Smooth muscle cell (in vitro differentiated cells): Measurements from ENCODE around the gene HOXB9. TPM values are rescaled to one million over a fixed set of nuclear protein-coding genes. Genes with fewer than 3 reads are reported as not detected.
A peak's percentile ranks its signal among the peaks of the same experiment; 100 is the strongest.

Experiments used
- DNase-seq: peaks from one replicate; lab custom pipeline; 2025; ENCODE audit not compliant: unreplicated experiment; lab: John Stamatoyannopoulos, UW
- H2AFZ ChIP-seq: fragments of 200-600 bp; sonication (generic); 2 replicates; pipeline ENCODE4 v1.6.0; 2016; ENCODE audit warnings: antibody characterized with exemption, low read depth, mild to moderate bottlenecking
- H3F3A ChIP-seq: fragments of 200-600 bp; sonication (generic); 2 replicates; pipeline ENCODE4 v1.6.0; 2017; ENCODE audit warnings: antibody characterized with exemption, low read depth
- H3K27ac ChIP-seq: fragments of 200-600 bp; sonication (generic); 2 replicates; pipeline ENCODE4 v1.5.1; 2016; ENCODE audit warnings: low read depth, mild to moderate bottlenecking
- H3K27me3 ChIP-seq: fragments of 200-600 bp; sonication (generic); 2 replicates; pipeline ENCODE4 v1.6.1; 2016; ENCODE audit warnings: low read depth, mild to moderate bottlenecking
- H3K36me3 ChIP-seq: fragments of 200-600 bp; sonication (generic); 2 replicates; pipeline ENCODE4 v1.5.1; 2016; ENCODE audit warnings: low read depth
- H3K4me1 ChIP-seq: fragments of 200-600 bp; sonication (generic); 2 replicates; pipeline ENCODE4 v1.5.1; 2016; ENCODE audit warnings: low read depth
- H3K4me2 ChIP-seq: fragments of 200-600 bp; sonication (generic); 2 replicates; pipeline ENCODE4 v1.6.0; 2016; ENCODE audit warnings: mild to moderate bottlenecking
- H3K4me3 ChIP-seq: fragments of 200-600 bp; sonication (generic); 2 replicates; pipeline ENCODE4 v1.5.1; 2016; ENCODE audit warnings: mild to moderate bottlenecking
- H3K79me2 ChIP-seq: fragments of 200-600 bp; sonication (generic); 2 replicates; pipeline ENCODE4 v1.6.0; 2016; ENCODE audit warnings: low read depth, mild to moderate bottlenecking
- H3K9ac ChIP-seq: fragments of 200-600 bp; sonication (generic); 2 replicates; pipeline ENCODE4 v1.6.0; 2016; ENCODE audit warnings: low read depth
- H3K9me3 ChIP-seq: fragments of 200-600 bp; sonication (generic); replicated peaks from 2 replicates; pipeline ENCODE4 v1.5.1; 2016; ENCODE audit warnings: low read depth
- H4K20me1 ChIP-seq: fragments of 200-600 bp; sonication (generic); 2 replicates; pipeline ENCODE4 v1.6.0; 2016; ENCODE audit warnings: low read depth
- WGBS: methylation state at CpG from one replicate; pipeline ENCODE4 v1.1.7; 2016; ENCODE audit warnings: low lambda C conversion rate; 5-methylcytosine and 5-hydroxymethylcytosine counted together
- polyA plus RNA-seq: library from polyadenylated mRNA; unstranded; fragments of >200 nt; fragmentation: Nextera tagmentation; extraction: Ambion mirVana; gene quantifications from 2 replicates; pipeline ENCODE4 v1.2.1, GENCODE V29; 2016
- total RNA-seq: library from RNA; depleted of rRNA; stranded (reverse); fragments of >200 nt; gene quantifications from 2 replicates; pipeline ENCODE4 v1.2.3, GENCODE V29; 2014
- TF ChIP-seq, protein P1 (sequence below): fragments of 200-600 bp; sonication (generic); IDR thresholded peaks from 2 replicates; pipeline ENCODE4 v1.5.1; 2017; ENCODE audit warnings: borderline replicate concordance, mild to moderate bottlenecking, antibody characterized with exemption; ENCODE audit not compliant: insufficient read depth, poor library complexity, severe bottlenecking

Gene HOXB9
- total and polyA plus RNA-seq, 2 experiments from 2014 or later = 13.8 to 24.3 TPM

DNA sequence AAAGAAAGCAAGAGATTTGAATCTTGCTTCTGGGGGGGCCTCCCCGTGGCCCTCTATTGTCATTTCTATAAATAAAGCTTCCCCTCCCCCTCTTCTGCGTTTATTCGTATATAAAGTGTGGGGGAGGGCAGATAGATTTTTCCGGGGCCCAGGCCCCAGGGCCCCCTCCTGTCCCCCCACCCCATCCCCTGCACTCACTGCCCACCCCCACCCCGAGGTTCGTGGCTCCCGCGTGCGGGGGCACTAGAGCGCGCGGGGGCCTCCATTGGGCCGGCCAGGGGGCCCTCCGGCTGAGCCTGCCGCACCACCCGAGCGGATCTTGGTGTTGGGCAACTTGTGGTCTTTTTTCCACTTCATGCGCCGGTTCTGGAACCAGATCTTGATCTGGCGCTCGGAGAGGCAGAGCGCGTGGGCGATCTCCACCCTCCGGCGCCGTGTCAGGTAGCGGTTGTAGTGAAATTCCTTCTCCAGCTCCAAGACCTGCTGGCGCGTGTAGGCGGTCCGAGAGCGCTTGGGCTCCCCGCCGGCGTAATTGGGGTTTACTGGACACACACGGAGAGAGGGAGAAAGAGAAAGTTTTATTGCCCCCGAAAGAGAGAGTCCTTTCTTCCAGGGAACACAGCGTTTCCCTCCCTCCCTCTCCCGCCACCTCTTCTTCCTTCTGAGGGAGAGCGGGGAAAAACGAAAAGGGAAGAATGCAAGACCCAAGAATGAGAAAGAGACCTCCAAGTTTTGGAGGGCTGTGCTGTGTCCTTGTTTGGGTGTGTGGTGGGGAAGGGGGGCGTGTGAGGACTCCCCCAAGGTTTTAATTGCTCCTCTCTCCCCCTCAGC lies 49.5 kb downstream of the HOXB9 start:
- Histone ChIP-seq H3K4me1 (peaks cover 7% of the 10 kb centered on the region), H3K4me3 (peak overlapping the region; percentile 53), H3K9me3 (no peaks in the 10 kb centered on the region), H4K20me1 (peaks cover 97% of the 10 kb centered on the region), H3K27ac (no peak overlapping the region), H3K9ac (no peak overlapping the region), H3K27me3 (peaks cover 88% of the 10 kb centered on the region), H2AFZ (no peak overlapping the region), H3K4me2 (peak overlapping the region; percentile 90), H3F3A (no peaks in the 10 kb centered on the region), H3K36me3 (no peaks in the 10 kb centered on the region), H3K79me2 (peaks cover 47% of the 10 kb centered on the region)
- TF ChIP-seq, protein P1, sequence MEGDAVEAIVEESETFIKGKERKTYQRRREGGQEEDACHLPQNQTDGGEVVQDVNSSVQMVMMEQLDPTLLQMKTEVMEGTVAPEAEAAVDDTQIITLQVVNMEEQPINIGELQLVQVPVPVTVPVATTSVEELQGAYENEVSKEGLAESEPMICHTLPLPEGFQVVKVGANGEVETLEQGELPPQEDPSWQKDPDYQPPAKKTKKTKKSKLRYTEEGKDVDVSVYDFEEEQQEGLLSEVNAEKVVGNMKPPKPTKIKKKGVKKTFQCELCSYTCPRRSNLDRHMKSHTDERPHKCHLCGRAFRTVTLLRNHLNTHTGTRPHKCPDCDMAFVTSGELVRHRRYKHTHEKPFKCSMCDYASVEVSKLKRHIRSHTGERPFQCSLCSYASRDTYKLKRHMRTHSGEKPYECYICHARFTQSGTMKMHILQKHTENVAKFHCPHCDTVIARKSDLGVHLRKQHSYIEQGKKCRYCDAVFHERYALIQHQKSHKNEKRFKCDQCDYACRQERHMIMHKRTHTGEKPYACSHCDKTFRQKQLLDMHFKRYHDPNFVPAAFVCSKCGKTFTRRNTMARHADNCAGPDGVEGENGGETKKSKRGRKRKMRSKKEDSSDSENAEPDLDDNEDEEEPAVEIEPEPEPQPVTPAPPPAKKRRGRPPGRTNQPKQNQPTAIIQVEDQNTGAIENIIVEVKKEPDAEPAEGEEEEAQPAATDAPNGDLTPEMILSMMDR = no peak
- 13% methylated on average over 41 of the region's 43 CpGs for WGBS
- no peak for DNase-seq

DNA sequence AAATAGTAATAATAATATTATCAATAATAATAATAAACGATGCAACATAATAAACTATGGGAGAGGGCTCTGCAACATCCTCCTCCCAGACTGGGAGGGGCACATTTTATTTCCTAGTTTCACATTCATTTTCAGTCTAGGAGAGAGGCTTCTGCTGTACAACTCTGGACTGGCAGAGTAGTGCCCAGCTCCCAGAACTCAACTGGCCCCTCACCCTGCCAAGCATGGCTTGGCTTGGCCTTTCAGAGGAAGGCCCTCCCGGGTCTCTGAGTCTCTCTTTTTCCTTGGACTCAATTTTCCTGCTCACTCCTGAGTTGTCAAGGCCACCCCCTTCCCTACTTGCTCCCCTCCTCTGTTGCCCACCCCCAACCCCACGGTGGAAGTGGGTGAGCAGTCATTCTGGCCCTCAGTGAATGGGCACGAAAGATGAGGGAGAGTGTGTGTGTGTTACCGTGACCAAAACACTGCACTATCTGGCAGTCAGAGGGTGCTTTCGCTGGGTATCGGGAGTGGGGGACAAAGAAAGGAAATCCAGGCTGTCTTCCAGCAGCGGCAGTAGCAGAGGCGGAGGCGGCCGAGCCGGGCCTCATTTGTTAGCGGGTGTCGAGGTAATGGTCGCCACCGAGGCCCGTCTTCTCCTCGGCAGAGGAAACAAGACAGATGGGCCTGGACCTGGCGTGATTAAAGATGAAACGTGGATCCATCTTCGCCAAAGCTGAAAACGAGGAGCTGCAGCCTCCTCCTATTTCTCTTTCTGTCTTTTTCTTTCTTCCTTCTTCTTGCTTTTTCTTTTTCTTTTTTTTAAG lies 50.3 kb downstream of the HOXB9 start:
- 61% methylated on average over 22 of the region's 22 CpGs for WGBS
- H3K27ac ChIP-seq = no peak overlapping the region
- H2AFZ ChIP-seq = no peak overlapping the region
- no peaks in the 10 kb centered on the region for H3K9me3 ChIP-seq
- H3K79me2 ChIP-seq = peaks cover 40% of the 10 kb centered on the region
- no peak overlapping the region for H3K4me3 ChIP-seq
- peak overlapping the region; percentile 90 for H3K4me2 ChIP-seq
- H3K36me3 ChIP-seq = no peaks in the 10 kb centered on the region
- no peak for DNase-seq
- no peaks in the 10 kb centered on the region for H3F3A ChIP-seq
- peaks cover 88% of the 10 kb centered on the region for H3K27me3 ChIP-seq
- H4K20me1 ChIP-seq = peaks cover 97% of the 10 kb centered on the region
- TF ChIP-seq, protein P1 = no peak
- H3K9ac ChIP-seq = no peak overlapping the region
- peaks cover 7% of the 10 kb centered on the region for H3K4me1 ChIP-seq

GRCh38 chr17:48575066-48575582 lies 51.0 kb downstream of the HOXB9 start:
- H3K27ac ChIP-seq = peak overlapping the region; percentile 1
- H3K27me3 ChIP-seq = peaks cover 88% of the 10 kb centered on the region
- peak overlapping the region; percentile 36 for H3K4me2 ChIP-seq
- 61% methylated on average over 7 of the region's 7 CpGs for WGBS
- H3K79me2 ChIP-seq = peaks cover 46% of the 10 kb centered on the region
- H2AFZ ChIP-seq = no peak overlapping the region
- DNase-seq = no peak
- no peaks in the 10 kb centered on the region for H3K36me3 ChIP-seq
- H3K4me3 ChIP-seq = no peak overlapping the region
- TF ChIP-seq, protein P1 = no peak
- H4K20me1 ChIP-seq = peaks cover 97% of the 10 kb centered on the region
- H3K4me1 ChIP-seq = peaks cover 11% of the 10 kb centered on the region
- H3F3A ChIP-seq = no peaks in the 10 kb centered on the region
- no peak overlapping the region for H3K9ac ChIP-seq
- no peaks in the 10 kb centered on the region for H3K9me3 ChIP-seq
